SW480 (cell line): Measurements from ENCODE around the gene FAM53A.
"Not testable (repeated sequence)": the region's sequence is repeated elsewhere in the genome, so short reads cannot be mapped to it uniquely, and the experiment has no call there.

Source experiments
- DNase-seq: peaks from one replicate; pipeline ENCODE4 v3.0.0-alpha.2; 2016; ENCODE audit warnings: low spot score

The FAM53A gene

DNA sequence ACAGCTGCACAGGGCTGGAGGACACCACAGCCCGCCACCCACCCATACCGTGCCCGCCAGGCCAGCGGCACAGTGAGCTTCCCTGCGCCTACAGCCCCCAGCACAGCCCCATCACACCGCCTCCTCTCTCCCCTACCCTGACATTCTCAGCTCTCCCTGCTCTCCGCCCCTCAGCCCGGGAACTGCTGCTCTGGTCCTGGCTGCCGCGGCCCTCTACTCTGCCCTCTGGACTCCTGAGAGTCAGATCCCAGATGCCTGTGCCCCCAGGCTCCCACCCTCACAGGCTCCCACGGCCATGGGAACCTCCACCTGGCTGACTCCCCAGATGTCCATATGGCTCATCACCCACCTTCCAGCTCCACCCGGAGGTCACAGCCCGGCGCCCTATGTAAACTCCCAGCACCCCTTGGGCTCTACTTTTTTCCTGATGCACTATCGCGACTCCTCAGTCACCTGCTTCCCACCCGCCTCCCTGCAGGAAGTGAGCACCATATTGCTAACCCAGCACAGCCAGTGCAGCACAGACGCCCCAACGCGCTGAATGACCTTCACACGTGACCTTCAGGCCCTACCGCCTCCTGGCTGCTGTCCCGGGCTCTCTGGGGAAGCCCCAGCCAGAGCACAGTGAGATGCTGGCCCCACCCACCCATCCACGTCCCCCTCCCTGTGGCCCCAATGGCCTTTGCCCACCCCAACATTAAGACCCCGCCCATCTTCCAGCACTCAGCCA lies 23.0 kb downstream of the FAM53A start:
- DNase-seq: no peak

DNA sequence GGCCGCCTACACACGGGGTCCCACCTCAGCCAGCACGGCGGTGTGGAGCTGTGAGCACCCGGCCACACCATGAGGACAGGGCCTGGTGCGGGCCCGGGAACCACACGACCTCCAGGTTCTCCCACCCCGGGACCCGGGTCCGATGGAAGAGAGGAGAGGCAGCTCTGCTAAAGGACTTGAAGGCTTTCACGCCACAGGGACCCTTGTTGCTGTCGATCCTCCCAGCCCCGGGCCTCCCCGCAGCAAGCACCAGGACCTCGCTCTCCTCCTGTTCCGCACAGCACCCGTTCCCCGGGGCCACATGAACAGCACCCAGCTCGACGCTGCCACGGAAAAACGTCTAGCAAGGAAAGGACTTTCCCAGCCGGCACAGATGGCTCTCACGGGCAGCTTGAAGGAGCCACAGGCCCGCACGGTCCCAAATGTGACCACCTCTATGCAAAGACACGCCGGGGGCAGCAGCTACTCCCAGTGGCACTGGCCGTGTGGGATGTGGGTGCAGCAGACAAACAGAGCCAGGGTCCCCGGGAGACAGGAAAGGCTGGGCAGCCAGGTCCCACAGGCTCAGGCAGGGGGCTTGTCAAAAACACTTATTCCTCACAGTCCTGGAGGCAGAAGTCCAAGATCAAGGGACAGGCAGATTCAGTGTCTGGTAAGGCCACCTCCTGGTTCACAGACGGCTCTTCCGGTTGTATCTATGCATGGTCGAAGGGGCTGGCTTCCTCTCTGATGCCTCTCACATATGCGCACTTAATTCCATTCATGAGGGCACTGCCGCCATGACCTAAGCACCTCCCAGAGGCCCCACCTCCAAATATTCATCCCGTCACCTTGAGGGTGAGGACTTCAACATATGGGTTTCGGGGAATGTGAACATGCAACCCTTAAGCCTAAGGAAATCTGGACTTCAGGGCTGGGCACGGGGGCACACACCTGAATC lies 24.7 kb downstream of the FAM53A start:
- DNase-seq: no peak

DNA sequence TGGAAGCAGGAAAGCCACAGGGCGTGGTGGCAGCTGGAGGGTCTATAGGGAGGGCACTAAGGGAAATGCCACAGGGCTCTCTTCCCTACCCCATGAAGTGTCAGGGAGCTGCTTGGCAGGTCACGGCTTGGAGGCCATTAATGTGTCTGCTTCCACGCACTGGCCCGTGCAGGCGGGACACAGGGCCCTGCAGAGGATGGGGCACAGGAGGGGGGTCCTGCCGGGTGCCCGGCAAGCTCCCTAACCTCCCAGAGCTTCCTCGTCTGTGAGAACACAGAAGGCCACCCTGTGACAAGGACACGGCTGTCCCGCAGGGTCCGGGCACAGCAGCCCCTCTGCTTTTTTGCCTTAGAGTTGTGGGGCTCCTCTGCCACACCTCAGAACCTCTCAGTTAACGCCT lies 25.5 kb downstream of the FAM53A start:
- DNase-seq: no peak

DNA sequence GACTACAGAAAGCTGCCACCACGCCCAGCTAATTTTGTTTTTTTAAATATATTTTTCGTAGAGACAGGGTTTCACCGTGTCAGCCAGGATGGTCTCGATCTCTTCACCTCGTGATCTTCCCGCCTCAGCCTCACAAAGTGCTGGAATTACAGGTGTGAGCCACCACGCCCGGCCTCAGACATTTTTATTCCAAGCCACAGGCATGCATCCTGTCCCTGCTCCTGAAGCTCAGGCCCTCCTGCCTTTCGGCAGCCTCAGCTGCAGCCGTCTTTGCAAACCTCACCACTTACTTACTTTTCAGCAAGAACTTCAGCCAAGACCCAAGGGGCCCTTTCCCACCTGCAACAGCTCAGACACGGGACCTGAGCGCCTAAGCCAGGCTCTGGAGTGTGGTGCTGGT lies 26.0 kb downstream of the FAM53A start:
- DNase-seq: no peak

DNA sequence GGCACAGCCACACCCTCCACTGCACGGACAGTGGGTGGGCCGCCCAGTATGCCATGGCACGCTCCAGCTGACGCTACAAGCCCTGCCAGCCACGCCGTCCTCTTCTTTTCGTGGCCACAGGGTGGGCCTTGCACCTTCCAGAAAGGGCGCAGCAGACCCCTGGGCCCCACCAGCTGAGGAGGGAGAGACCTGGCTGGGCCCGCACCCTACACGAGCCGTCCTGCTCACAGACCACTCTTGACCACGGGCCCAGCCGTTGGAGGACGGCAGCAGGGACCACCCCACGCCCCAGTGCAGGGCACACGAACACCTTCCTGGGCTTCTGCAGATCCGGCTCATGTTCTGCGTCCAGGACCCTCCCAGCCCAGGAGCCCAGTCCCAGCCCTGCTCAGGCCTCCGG lies 27.1 kb downstream of the FAM53A start:
- DNase-seq: no peak

DNA sequence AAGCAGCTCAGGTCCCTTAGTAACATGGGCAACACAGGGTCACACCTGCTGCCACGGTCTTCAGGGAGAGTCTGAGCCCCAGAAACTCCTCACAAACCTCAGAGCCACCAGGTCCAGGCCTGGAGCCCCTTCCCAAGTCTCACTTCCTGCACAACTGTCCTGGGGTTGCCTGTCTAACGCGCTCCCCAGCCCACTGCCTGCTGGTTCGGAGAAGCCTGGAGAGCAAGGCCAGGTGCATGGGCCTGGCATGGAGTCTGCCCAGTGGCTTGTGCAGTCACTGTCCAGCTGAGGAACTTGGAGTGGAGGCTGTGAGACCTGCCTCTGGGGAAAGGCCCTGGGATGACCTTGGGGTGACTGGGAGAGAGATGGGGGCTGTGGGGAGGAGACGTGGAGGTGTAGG lies 28.0 kb downstream of the FAM53A start:
- no peak for DNase-seq

DNA sequence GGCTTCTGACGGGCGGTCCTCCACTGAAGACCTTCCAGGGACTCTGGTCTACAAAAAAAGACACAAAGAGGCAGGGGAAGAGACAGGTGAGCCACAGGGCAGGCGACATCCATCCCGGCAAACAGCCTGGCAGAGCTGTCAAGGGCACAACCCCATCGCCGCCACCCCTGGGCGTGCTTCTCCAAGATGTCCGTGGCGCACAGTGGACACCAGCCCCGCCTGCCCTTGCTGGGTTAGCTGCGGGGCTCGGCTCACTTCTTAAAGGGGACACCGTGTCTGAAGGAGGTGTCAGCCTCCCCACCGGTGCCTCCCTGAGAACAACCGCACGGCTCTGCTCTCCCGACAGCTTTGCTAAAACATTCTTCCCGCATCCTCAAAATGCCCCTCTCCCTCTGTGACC lies 28.4 kb downstream of the FAM53A start:
- DNase-seq: no peak

DNA sequence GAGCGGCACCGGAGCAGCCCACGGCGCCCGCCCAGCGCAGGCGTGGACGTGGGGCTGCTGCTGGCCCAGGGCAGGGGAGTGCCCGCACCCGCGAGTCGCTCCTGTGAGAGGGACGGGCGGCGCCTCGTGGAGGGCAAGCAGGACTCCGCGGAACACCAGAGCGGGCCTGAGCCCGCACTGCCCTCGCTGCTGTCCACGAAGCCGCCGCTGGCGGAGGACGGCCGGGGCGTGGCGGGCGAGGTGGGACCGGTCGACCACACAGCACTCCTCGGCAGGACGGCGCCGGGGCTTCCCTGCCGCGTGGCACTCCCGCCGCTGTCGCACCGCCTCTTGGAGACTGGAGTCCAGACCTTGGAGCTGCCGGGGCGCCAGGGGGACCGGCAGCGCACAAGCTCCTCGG lies 29.0 kb downstream of the FAM53A start:
- no peak for DNase-seq

DNA sequence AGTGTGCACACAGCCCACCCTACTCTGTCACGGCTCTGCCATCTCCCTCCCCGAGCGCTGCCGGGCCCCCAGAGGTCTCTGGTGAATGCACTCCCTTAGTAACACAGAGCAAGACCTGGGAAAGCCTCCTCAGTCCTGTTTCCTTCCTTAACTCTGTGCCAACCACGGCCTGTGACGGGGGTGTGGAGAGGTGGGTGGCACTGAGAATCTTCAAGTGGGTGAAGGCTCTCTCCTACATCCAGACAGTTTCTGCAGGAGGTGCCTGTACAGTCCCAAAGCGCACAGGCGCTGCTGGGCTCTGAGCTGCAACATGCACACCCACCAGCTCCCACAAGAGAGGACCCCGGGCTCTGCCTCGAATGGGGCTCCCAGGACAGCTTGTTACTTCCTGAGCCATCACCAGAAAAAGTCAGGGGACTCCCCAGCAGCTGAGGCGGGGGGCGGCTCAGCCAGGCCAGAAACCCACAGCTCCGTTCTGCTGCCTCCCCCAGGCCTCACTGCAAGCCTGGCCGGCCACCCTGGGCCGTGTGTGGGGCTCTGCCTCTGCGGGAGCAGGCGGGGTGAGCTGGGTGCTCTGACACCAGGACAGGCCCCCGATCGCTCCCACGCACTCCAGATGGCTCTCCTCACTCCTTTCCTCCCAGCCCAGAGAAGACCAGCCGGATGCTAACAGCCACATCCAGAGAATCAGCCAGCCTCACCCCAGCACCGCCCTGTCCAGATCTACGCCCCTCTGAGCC lies 29.7 kb downstream of the FAM53A start:
- no peak for DNase-seq

DNA sequence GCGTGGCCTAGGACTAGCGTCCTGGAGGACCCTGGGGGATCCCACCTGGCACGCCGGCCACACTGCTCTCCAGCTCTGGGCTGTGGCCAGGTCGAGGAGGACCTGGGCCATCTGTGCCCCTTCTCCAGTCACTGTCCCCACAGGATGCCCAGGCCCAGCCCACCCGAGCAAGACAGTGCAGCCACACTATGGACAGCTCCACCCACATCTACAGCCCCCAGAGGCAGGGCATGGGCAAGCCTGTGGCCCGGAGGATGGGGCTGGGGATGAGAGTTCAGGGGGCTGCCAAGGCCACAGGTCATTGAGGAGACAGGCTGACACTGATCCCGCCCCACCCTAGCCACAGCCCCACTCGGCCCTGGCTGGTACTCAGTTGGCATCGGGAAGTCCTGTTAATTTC lies 30.3 kb downstream of the FAM53A start:
- DNase-seq: no peak

DNA sequence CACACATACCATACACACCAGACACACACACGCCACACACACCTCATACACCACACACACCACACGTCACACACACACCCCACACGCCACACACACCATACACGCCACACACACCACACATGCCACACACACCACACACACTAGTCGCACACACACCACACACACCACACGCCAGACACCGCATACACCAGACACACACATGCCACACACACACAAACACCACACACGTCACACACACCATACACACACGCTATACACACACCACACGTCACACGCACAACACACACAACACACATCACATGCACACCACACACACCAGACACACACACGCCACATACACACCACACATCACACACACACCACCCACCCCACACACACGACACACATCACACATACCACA lies 32.0 kb downstream of the FAM53A start:
- DNase-seq: no peak

DNA sequence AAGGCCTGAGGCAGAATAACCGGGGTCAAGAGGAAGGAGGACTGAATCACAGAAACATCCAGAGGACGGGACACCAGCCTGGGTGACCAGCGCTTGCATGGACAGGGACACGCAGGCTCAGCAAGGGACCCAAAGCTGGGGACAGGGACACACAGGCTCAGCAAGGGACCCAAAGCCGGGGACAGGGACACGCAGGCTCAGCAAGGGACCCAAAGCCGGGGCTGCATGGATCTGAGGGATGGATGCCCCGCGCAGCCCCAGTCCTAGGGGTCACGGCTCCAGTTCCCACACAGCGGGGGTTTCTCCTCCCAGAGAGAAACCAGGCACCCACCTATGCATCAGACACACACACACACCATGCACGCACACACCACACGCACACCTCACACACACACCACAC lies 32.5 kb downstream of the FAM53A start:
- DNase-seq: no peak

DNA sequence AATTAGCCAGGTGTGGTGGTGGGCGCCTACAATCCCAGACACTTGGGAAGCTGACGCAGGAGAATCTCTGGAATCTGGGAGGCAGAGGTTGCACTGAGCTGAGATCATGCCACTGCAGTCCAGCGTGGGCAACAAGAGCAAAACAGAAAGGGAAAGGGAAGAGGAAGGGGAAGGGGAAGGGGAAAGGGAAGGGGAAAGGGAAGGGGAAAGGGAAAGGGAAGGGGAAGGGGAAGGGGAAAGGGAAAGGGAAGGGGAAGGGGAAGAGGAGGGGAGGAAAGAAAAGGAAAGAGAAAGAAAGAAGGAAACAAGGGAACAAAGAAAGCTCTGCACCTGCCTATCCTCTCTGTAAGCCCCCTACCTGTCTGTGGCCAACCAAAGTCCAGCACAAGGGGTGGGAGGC lies 35.2 kb downstream of the FAM53A start:
- DNase-seq: no peak

DNA sequence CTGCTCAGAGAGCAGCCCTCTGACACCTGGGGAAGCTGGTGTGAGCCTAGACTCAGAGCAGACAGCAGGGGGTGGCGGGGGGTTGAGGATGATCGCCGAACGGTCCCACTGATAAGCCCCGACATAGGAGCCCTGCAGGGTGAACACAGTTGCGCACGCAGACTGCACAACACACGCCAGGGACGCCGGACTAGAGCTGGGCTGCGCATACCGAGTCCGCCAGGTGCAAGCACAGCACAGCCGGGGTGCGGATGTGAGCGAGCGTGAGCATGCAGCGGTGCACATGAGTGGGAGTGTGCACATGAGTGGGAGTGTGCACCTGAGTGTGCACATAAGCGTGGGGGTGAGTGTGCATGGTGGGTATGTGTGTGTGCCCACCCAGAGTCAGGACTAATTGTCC lies 36.7 kb downstream of the FAM53A start:
- DNase-seq: no peak

DNA sequence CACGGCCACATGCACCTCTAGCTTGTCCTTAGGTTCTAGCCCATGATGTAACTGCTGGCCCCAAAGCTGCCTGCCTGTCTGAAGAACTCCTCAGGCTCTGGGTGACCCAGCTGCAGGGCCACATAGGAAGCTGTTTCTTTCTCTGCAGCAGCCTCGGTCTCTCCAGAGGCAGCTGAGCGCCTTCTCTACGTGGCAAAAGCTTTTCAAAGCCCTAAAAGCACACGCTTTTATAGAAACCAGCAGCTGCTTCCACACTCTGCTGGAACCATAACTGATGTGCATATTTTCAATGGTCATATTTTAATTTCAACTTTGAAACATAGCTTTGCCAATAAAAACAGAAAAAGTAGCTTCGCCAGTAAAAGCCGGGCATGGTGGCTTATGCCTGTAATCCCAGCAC lies 37.4 kb downstream of the FAM53A start:
- no peak for DNase-seq

DNA sequence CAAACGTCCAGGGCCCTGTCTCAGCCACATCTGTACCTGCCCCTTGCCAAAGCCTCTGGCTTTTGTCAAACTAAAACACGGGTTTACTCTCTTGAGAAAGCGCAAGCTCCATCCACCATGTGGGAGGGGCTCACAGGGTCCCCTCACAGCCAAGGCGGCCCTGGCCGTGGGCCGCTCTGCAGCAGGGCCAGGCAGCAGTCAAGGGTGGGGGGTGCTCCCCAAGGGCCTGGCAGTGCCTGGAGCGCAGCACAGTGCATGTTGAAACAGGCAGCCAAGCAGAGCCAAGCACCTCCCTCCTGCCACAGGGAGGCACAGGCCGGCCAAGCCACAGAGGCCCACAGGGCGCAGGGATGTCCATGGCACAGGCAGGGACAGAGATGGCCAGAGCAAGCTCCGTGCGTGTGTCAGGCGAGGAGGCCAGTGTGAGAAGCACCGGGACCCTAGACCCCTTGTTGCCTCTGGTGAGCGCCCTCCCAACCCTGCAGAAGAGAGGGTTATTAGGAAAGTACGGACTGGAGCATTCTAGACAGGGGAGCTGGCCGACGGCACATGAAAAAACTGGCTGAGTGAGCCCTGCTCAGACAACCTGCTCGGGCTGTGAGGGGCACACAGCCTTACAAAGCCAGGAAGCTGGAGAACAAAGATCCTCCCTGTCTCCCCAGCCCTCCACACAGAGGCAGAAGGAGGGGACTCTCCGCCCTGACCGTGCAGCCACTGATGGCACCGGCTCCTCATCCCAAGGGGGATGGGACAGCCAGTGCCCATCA lies 39.0 kb downstream of the FAM53A start:
- DNase-seq: no peak

DNA sequence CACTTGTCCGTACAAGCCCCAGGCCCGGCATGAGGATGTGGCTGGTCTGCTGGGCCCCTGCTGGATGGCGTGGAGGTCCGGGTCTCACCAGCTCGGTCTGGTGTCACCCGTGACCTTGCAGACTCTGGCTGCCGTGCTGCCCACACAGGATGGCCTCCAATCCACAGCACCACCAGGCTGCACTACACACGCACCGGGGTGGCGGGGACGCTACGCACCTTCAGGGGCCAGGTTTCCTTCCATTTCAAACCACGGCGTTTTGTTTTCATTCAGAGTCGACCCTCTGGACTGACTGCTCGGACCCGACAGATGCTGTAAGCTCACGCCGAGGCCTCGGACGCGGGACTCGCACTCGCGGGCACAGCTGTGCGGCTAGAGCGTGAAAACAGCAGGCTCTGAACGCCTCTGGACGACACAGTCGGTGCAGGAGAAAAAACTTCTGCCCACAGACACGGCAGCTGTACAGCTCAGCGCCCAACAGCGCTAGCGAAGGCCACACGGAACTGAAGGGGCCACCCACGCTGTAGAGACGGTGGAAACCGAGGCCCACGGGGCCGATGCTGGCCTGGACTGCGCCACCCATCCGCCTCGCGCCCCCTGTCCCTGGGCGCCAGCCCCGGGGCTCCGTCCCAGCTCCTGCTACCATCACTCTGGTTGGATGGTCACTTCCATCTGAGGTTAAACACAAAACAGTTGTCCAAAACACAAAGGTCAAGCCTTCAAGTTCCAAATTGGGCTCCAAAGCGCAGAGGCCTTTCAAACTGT lies 40.0 kb downstream of the FAM53A start:
- no peak for DNase-seq

DNA sequence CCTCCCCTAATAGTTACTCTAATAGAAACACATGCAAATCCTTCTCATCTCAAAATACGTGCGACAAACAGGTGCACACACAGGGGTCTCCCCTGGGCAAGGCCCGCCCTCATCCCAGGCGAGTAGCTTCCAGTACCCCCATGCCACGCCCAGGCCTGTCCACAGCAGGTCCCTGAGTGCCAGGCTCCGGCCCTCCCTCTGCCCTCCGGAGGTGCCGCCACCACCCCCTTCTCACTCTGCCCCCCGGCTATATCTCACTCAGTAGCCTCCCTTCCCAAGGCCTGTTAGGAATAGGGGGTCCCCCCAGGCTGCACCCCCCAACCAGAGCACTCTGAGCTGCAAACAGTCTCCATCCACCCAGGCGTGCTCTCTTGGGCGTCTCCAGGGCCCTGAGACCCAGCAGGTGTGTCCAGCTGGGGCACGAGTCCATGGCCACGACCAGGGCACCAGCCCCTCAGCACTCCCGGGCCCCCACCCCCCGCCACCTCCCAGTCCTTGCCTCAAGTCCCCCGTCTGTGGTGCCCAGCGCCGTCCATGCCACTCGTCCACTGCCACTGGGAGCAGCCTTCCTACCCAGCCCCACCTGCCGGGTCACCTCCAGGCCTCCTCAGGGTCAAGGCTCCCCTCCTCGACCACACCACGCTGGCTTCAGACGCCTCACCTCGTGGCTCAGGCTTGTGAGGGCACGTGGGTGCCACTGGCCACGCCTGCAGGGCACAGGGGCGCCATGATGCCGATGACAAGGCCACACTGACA lies 41.7 kb downstream of the FAM53A start:
- DNase-seq: no peak

DNA sequence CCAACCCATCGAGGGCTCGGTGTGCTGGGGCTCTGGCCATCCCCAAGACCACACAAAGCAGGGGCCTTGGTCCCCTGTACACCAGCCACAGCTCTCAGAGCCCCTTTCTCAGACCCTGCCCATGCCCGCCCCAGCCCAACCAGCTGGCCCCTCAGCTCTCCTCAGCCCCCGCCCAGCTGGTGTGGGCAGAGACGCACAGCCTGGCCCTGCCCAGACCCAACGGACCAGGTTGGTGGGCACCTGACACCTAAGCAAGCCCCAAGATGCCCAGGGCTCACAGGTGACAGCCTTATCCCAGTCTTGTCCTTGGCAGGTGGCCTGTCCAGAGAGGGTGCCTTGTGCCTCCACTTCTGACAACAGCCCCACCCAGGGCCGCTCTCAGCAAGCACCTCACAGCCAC lies 42.4 kb downstream of the FAM53A start:
- DNase-seq: no peak

DNA sequence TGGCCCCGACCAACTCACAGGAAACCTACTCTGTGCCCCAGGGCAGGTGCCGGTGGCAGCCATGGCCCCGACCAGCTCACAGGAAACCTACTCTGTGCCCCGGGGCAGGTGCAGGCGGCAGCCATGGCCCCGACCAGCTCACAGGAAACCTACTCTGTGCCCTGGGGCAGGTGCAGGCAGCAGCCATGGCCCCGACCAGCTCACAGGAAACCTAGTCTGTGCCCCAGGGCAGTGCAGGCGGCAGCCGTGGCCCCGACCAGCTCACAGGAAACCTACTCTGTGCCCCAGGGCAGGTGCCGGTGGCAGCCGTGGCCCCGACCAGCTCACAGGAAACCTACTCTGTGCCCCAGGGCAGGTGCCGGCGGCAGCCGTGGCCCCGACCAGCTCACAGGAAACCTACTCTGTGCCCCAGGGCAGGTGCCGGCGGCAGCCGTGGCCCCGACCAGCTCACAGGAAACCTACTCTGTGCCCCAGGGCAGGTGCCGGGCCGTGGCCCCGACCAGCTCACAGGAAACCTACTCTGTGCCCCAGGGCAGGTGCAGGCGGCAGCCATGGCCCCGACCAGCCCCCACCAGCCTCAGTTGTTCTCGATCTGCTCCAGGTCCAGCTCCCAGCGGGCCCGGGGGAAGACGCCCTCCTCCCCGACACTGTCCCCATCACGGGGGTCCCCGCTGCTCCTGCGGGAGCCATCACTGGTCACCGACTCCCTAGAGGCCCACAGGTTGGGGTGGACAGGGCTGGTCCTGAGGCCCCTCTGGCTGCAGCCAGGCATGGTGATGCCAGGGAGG lies 43.2 kb downstream of the FAM53A start:
- not testable (repeated sequence) for DNase-seq
